HEK293 (cell line): ENCODE data around the gene MUC5AC.
"Not testable (repeated sequence)": the region's sequence is repeated elsewhere in the genome, so short reads cannot be mapped to it uniquely, and the experiment has no call there.

Experiments used
- KLF1 ChIP-seq: fragments of 450-650 bp; formaldehyde crosslinking; IDR thresholded peaks from 2 replicates; pipeline ENCODE4 v1.5.1; 2016; ENCODE audit warnings: missing biosample characterization, missing genetic modification characterization
- MYNN ChIP-seq: fragments of 450-650 bp; formaldehyde crosslinking; IDR thresholded peaks from 2 replicates; pipeline ENCODE4 v1.5.1; 2016; ENCODE audit warnings: missing biosample characterization, missing genetic modification characterization, borderline replicate concordance
- ZNF140 ChIP-seq: fragments of 450-650 bp; formaldehyde crosslinking; IDR thresholded peaks from 2 replicates; pipeline ENCODE4 v1.5.1; 2016; ENCODE audit warnings: missing biosample characterization, missing genetic modification characterization
- ZNF175 ChIP-seq: fragments of 450-650 bp; formaldehyde crosslinking; IDR thresholded peaks from 2 replicates; pipeline ENCODE4 v1.5.1; 2016; ENCODE audit warnings: missing biosample characterization, missing genetic modification characterization
- ZNF184 ChIP-seq: fragments of 450-650 bp; IDR thresholded peaks from 2 replicates; pipeline ENCODE4 v1.5.1; 2018; ENCODE audit warnings: missing biosample characterization, mild to moderate bottlenecking, missing genetic modification characterization
- ZNF302 ChIP-seq: fragments of 450-650 bp; formaldehyde crosslinking; IDR thresholded peaks from 2 replicates; pipeline ENCODE4 v1.5.1; 2016; ENCODE audit warnings: missing biosample characterization, missing genetic modification characterization, low read depth
- TF ChIP-seq, protein P1 (sequence below): fragments of 450-650 bp; formaldehyde crosslinking; IDR thresholded peaks from 2 replicates; pipeline ENCODE4 v1.5.1; 2016; ENCODE audit warnings: missing biosample characterization, missing genetic modification characterization
- TF ChIP-seq, protein P2 (sequence below): fragments of 450-650 bp; formaldehyde crosslinking; IDR thresholded peaks from 2 replicates; pipeline ENCODE4 v1.5.1; 2016; ENCODE audit warnings: missing biosample characterization, missing genetic modification characterization

DNA sequence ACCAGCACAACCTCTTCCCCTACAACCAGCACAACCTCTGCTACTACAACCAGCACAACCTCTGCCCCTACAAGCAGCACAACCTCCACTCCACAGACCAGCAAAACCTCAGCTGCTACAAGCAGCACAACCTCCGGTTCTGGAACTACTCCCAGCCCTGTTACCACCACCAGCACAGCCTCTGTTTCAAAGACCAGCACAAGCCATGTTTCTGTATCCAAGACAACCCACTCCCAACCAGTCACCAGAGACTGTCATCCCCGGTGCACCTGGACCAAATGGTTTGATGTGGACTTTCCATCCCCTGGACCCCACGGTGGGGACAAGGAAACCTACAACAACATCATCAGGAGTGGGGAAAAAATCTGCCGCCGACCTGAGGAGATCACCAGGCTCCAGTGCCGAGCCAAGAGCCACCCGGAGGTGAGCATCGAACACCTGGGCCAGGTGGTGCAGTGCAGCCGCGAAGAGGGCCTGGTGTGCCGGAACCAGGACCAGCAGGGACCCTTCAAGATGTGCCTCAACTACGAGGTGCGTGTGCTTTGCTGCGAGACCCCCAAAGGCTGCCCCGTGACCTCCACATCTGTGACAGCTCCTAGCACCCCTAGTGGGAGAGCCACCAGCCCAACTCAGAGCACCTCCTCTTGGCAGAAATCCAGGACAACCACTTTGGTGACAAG lies 30.8 kb downstream of the MUC5AC start:
- TF ChIP-seq ZNF184; MYNN (tag by site-specific recombination); ZNF175; ZNF302 (tag by site-specific recombination); ZNF140 (tag by site-specific recombination); KLF1 (tag by site-specific recombination): not testable (repeated sequence)
- TF ChIP-seq, protein P1, sequence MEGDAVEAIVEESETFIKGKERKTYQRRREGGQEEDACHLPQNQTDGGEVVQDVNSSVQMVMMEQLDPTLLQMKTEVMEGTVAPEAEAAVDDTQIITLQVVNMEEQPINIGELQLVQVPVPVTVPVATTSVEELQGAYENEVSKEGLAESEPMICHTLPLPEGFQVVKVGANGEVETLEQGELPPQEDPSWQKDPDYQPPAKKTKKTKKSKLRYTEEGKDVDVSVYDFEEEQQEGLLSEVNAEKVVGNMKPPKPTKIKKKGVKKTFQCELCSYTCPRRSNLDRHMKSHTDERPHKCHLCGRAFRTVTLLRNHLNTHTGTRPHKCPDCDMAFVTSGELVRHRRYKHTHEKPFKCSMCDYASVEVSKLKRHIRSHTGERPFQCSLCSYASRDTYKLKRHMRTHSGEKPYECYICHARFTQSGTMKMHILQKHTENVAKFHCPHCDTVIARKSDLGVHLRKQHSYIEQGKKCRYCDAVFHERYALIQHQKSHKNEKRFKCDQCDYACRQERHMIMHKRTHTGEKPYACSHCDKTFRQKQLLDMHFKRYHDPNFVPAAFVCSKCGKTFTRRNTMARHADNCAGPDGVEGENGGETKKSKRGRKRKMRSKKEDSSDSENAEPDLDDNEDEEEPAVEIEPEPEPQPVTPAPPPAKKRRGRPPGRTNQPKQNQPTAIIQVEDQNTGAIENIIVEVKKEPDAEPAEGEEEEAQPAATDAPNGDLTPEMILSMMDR (tag by site-specific recombination) = not testable (repeated sequence)
- TF ChIP-seq, protein P2, sequence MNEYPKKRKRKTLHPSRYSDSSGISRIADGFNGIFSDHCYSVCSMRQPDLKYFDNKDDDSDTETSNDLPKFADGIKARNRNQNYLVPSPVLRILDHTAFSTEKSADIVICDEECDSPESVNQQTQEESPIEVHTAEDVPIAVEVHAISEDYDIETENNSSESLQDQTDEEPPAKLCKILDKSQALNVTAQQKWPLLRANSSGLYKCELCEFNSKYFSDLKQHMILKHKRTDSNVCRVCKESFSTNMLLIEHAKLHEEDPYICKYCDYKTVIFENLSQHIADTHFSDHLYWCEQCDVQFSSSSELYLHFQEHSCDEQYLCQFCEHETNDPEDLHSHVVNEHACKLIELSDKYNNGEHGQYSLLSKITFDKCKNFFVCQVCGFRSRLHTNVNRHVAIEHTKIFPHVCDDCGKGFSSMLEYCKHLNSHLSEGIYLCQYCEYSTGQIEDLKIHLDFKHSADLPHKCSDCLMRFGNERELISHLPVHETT (tag by site-specific recombination) = not testable (repeated sequence)
